Measurements from ENCODE around the gene ELMO2.

Gene ELMO2

DNA sequence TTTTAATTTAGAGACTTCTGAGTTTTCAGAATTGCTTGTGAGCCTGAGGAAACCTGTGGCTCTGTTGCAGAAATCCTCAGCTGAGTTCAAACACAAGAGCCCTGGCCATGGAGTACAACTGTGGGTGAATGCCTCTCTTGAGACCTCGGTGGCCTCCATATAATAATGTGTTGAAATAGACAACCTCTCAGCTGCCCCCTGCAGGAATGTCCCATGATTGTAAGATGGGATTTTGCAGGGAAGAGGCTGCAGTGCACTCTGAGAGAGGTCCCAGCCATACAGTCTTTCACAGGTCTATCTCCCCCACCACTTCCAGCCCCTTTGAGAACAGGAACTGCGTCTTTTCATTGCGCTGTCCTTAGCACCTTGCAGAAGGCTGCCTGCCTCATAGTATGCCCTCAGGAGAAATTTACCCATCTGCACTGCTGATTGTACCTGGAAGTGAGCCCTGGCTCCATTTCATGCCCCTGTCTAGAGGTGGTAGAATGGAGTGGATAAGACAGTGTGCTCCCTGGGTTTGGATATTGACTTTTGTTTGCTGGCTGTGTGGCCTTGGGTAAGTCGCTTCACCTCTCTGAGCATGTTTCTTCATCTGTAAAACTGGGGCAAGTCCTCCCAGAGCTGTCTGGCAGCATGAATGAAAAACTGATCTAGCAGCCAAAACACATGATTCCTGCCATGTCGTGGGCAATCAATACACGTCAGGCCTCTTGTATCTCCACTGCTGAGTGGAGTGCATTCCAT, 81.3 kb downstream of the ELMO2 start:
- peak; percentile 59 for ATAC-seq
- H3K4me1 Mint-ChIP-seq: no peaks in the 10 kb centered on the region
- H3K4me3 Mint-ChIP-seq: no peak overlapping the region
- H3K27me3 Mint-ChIP-seq: peaks cover 24% of the 10 kb centered on the region
- H3K9me3 Mint-ChIP-seq: no peaks in the 10 kb centered on the region
- H3K27ac Mint-ChIP-seq: no peak overlapping the region
- no peak for DNase-seq

DNA sequence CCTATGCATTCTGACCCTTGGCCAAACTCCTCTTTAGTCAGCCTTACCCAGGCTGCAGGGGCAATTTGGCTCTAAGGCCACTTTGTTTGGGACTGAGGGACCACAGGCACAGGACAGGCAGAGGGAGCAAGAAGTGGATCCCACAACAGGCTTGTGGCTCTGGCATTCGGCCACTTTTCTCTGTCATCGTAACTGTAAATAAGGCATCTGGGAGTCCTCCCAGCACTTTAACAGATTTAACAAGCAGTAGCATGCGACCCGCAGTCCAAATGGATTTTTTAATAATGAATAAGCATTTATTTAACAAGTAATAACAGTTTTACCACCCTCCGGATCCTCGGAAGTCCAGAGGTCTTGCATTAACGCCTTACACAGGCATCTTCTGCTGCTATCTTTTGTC, 82.0 kb downstream of the ELMO2 start:
- DNase-seq (no peak), ATAC-seq (no peak)
- Mint-ChIP-seq H3K4me1 (no peaks in the 10 kb centered on the region), H3K4me3 (no peak overlapping the region), H3K27me3 (peaks cover 24% of the 10 kb centered on the region), H3K9me3 (no peaks in the 10 kb centered on the region), H3K27ac (no peak overlapping the region)

DNA sequence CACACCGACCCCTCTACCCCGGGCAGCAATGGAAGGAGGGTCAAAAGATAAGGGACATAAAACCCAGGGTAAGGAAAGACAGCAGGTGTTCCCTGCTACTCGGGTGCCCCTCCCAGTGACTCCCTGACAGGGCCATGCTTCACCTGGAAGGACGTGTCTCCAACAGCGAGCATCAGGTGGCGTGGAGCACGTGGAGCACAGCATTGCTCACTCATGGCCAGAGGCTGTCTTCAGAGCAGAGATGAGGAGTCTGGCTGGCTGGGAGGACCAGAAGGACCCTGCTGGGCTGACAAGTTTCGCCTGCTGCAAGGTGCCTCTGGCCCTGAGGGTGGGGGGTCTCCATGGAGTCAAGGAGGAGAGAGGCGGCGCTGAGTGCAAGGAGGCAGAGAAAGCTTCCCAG, 82.9 kb downstream of the ELMO2 start:
- ATAC-seq: no peak
- Mint-ChIP-seq H3K27ac (no peak overlapping the region), H3K4me1 (no peaks in the 10 kb centered on the region), H3K27me3 (peaks cover 30% of the 10 kb centered on the region), H3K9me3 (no peaks in the 10 kb centered on the region), H3K4me3 (no peak overlapping the region)
- no peak for DNase-seq

DNA sequence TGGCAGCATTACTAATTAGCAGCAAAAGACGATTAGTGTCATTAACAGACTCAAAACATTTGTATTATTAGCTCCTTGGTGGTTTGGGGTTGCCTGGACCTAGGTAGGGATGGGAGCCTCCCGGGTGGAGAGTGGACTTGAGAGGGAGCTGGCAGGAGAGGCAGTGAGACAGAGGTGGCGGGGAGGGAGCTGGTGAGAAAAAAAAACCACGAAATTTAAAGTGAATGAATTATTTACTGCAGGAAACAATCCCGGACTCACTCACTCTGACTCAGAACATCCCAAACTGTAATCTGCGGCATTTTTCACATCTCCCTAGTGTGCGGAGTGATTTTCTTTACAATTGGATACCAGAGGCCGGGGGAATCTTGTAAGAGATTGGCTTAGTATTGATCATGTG, 83.8 kb downstream of the ELMO2 start:
- no peak for DNase-seq
- no peak for ATAC-seq
- H3K27ac Mint-ChIP-seq: no peak overlapping the region
- no peaks in the 10 kb centered on the region for H3K9me3 Mint-ChIP-seq
- H3K4me3 Mint-ChIP-seq: no peak overlapping the region
- H3K4me1 Mint-ChIP-seq: no peaks in the 10 kb centered on the region
- H3K27me3 Mint-ChIP-seq: peaks cover 33% of the 10 kb centered on the region

DNA sequence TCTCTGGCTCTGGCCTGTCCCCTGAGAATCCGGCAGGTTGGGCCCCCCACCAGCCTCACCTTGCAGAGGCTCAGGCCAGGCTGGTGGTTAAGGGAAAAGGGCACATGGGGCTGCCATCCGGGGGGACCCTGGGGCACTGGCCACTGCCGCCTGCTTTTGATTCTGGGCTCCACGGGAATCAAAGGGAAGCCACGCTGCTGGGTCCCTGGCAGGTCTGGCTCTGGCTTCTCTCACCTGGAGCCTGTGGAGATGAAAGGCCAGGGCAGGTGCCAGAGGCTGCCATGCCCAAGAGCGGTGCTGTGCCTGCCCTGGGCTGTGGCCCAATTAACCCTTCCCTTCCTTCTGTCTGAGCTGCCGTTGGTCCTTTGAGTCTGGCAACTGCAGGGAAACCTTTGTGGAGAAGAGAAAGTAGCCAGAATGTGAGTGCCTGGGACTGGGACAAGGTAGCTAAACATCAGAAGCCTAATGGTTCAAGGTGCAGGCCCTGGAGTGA, 88.7 kb downstream of the ELMO2 start:
- H3K4me1 Mint-ChIP-seq: no peaks in the 10 kb centered on the region
- no peak overlapping the region for H3K4me3 Mint-ChIP-seq
- H3K27ac Mint-ChIP-seq: no peak overlapping the region
- DNase-seq (no peak), ATAC-seq (no peak)
- H3K9me3 Mint-ChIP-seq: no peaks in the 10 kb centered on the region
- peaks cover 82% of the 10 kb centered on the region for H3K27me3 Mint-ChIP-seq

DNA sequence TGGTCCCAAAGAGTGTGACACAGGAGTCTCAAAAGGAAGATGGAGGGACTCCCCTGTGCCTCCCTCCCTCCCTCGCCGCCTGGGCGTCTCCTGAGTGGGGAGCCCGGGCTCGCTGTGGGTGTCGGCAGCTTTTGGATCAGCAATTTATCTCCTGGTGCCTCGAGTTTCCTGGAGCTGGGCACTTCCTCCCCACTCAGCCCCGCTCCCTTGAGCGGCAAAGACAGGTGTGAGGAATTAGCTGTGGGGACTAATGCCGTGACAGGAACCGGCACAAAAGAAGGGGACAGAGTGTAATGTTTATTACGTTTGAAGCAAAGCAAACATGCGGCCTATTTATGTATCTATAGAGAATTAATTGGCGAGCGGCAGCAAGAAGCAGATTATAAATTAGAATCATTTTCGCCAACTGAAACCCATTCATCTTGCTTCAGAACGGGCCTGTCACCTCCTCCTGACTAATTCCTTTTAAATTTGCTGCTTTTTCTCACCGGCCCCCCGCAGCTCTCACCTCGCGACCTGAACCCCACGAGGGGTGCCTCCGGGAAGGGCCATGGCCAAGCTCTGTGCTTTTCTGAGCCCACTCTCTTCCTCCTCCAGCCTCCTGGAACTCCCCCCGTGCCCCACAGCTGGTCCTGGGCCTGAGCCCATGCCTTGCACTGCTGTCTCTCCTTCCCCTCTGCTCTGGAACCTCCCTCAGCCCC, 89.3 kb downstream of the ELMO2 start:
- H3K27me3 Mint-ChIP-seq: peaks cover 85% of the 10 kb centered on the region
- peaks cover 2% of the 10 kb centered on the region for H3K4me1 Mint-ChIP-seq
- ATAC-seq (no peak), DNase-seq (no peak)
- no peaks in the 10 kb centered on the region for H3K9me3 Mint-ChIP-seq
- H3K27ac Mint-ChIP-seq: no peak overlapping the region
- H3K4me3 Mint-ChIP-seq: no peak overlapping the region

All from stimulated activated naive CD8-positive, alpha-beta T cell treated with anti-CD3 and anti-CD28 coated beads, Interleukin-15, amount 100 ng/mL, for 72 hours (primary cell).